BLaER1 treated with 17β-estradiol and CSF1 and Interleukin-3, amounts not matched to agents 10 nM and 100 nM (cell line): ENCODE results near the gene DAB2.

Experiments used
- H3K27ac ChIP-seq, 11 experiments: shearing (Covaris generic); formaldehyde crosslinking; 2 replicates each; pipeline ENCODE4 v1.8.1; 2022
- H3K27me3 ChIP-seq, 11 experiments: shearing (Covaris generic); formaldehyde crosslinking; 2 replicates each; pipeline ENCODE4 v1.8.1; 2022
- H3K36me3 ChIP-seq, 11 experiments: shearing (Covaris generic); formaldehyde crosslinking; 2 replicates each; pipeline ENCODE4 v1.8.1; 2022
- H3K4me1 ChIP-seq, 10 experiments: shearing (Covaris generic); formaldehyde crosslinking; 2 replicates each; pipeline ENCODE4 v1.8.1; 2022
- H3K4me2 ChIP-seq, 11 experiments: shearing (Covaris generic); formaldehyde crosslinking; 2 replicates each; pipeline ENCODE4 v1.8.1; 2022
- H3K4me3 ChIP-seq, 10 experiments: shearing (Covaris generic); formaldehyde crosslinking; 2 replicates each; pipeline ENCODE4 v1.8.1; 2022
- H3K9ac ChIP-seq, 11 experiments: shearing (Covaris generic); formaldehyde crosslinking; 2 replicates each; pipeline ENCODE4 v1.8.1; 2022
- H3K9me3 ChIP-seq, 11 experiments: shearing (Covaris generic); formaldehyde crosslinking; replicated peaks in 1 of 11; 2 replicates each; pipeline ENCODE4 v1.8.1; 2022
- H4K20me1 ChIP-seq, 11 experiments: shearing (Covaris generic); formaldehyde crosslinking; 2 replicates each; pipeline ENCODE4 v1.8.1; 2022
- Cebpa-rat ChIP-seq, 11 experiments: shearing (Covaris generic); IDR thresholded peaks; 2 replicates each; pipeline ENCODE4 v1.8.1; 2022

DAB2 gene

GRCh38 chr5:39452846-39453245 is 28.1 kb upstream of the DAB2 start:
- Histone ChIP-seq H4K20me1 (no peaks in the 10 kb centered on the region), H3K4me2 (no peak overlapping the region)
- no peak for TF ChIP-seq Cebpa-rat (IDR thresholded peaks at IDR 0.05)

GRCh38 chr5:39451276-39451941 is 26.6 kb upstream of the DAB2 start:
- H3K4me1 ChIP-seq, result peaks cover 0 to 21% (median 0%) of the 10 kb centered on the region in 10 experiments; a peak in 9 of 20 replicates
- H3K4me3 ChIP-seq, result no peak overlapping the region
- H3K4me2 ChIP-seq, result no peak overlapping the region
- H3K36me3 ChIP-seq, result no peaks in the 10 kb centered on the region
- H3K27ac ChIP-seq, result no peak overlapping the region
- no peak overlapping the region for H3K9ac ChIP-seq
- no peaks in the 10 kb centered on the region for H3K9me3 ChIP-seq
- H3K27me3 ChIP-seq, result no peaks in the 10 kb centered on the region
- no peak for TF ChIP-seq Cebpa-rat (IDR thresholded peaks at IDR 0.05)
- no peaks in the 10 kb centered on the region for H4K20me1 ChIP-seq

More at GRCh38 chr5:39452846-39453245, 28.1 kb upstream of the DAB2 start:
- Histone ChIP-seq H3K27me3 (no peaks in the 10 kb centered on the region), H3K9ac (no peak overlapping the region), H3K36me3 (no peaks in the 10 kb centered on the region), H3K27ac (no peak overlapping the region), H3K4me1 (peaks cover 0 to 30% (median 0%) of the 10 kb centered on the region in 10 experiments; a peak in 9 of 20 replicates), H3K9me3 (no peaks in the 10 kb centered on the region), H3K4me3 (no peak overlapping the region)

GRCh38 chr5:39450487-39450886 is 25.7 kb upstream of the DAB2 start:
- TF ChIP-seq Cebpa-rat (IDR thresholded peaks at IDR 0.05), result no peak
- H3K9me3 ChIP-seq, result no peaks in the 10 kb centered on the region

GRCh38 chr5:39449591-39449990 is 24.8 kb upstream of the DAB2 start:
- no peaks in the 10 kb centered on the region for H3K9me3 ChIP-seq
- TF ChIP-seq Cebpa-rat (IDR thresholded peaks at IDR 0.05), result no peak
- H3K27ac ChIP-seq, result no peak overlapping the region
- no peak overlapping the region for H3K4me2 ChIP-seq
- H3K36me3 ChIP-seq, result no peaks in the 10 kb centered on the region
- no peak overlapping the region for H3K4me3 ChIP-seq
- no peak overlapping the region for H3K9ac ChIP-seq
- H3K27me3 ChIP-seq, result no peaks in the 10 kb centered on the region
- H4K20me1 ChIP-seq, result no peaks in the 10 kb centered on the region
- peaks cover 0 to 9% (median 0%) of the 10 kb centered on the region in 10 experiments; a peak in 2 of 20 replicates for H3K4me1 ChIP-seq

More at GRCh38 chr5:39450487-39450886, 25.7 kb upstream of the DAB2 start:
- Histone ChIP-seq H3K4me2 (no peak overlapping the region), H4K20me1 (no peaks in the 10 kb centered on the region), H3K36me3 (no peaks in the 10 kb centered on the region), H3K4me3 (no peak overlapping the region), H3K4me1 (peaks cover 0 to 16% (median 0%) of the 10 kb centered on the region in 10 experiments; a peak in 7 of 20 replicates), H3K27ac (no peak overlapping the region), H3K9ac (no peak overlapping the region), H3K27me3 (no peaks in the 10 kb centered on the region)

GRCh38 chr5:39448506-39449128 is 23.8 kb upstream of the DAB2 start:
- Histone ChIP-seq H3K27ac (no peak overlapping the region), H3K9ac (no peak overlapping the region), H4K20me1 (no peaks in the 10 kb centered on the region), H3K4me2 (no peak overlapping the region), H3K27me3 (no peaks in the 10 kb centered on the region), H3K4me1 (peaks cover 0 to 9% (median 0%) of the 10 kb centered on the region in 10 experiments; a peak in 2 of 20 replicates), H3K9me3 (no peaks in the 10 kb centered on the region), H3K36me3 (no peaks in the 10 kb centered on the region), H3K4me3 (no peak overlapping the region)
- no peak for TF ChIP-seq Cebpa-rat (IDR thresholded peaks at IDR 0.05)

- Histone ChIP-seq H3K4me2 (no peak overlapping the region), H3K9ac (no peak overlapping the region), H4K20me1 (no peaks in the 10 kb centered on the region), H3K27me3 (no peaks in the 10 kb centered on the region), H3K36me3 (no peaks in the 10 kb centered on the region), H3K27ac (no peak overlapping the region), H3K4me1 (peaks cover 0 to 9% (median 0%) of the 10 kb centered on the region in 10 experiments; a peak in 3 of 20 replicates), H3K9me3 (no peaks in the 10 kb centered on the region), H3K4me3 (no peak overlapping the region)
- TF ChIP-seq Cebpa-rat (IDR thresholded peaks at IDR 0.05), result no peak
These were observed 23.2 kb upstream of the DAB2 start for GRCh38 chr5:39447968-39448367.

GRCh38 chr5:39447059-39447458 is 22.3 kb upstream of the DAB2 start:
- Histone ChIP-seq H3K27me3 (no peaks in the 10 kb centered on the region), H3K4me3 (no peak overlapping the region), H3K27ac (no peak overlapping the region), H3K4me2 (no peak overlapping the region; a peak in 1 of 22 replicates), H3K4me1 (peaks cover 0 to 15% (median under 1%) of the 10 kb centered on the region in 10 experiments; a peak in 8 of 20 replicates), H3K36me3 (no peaks in the 10 kb centered on the region), H4K20me1 (no peaks in the 10 kb centered on the region), H3K9ac (no peak overlapping the region), H3K9me3 (no peaks in the 10 kb centered on the region)
- TF ChIP-seq Cebpa-rat (IDR thresholded peaks at IDR 0.05), result no peak

- no peaks in the 10 kb centered on the region for H3K36me3 ChIP-seq
- peaks cover 0 to 24% (median 6%) of the 10 kb centered on the region in 10 experiments; a peak in 11 of 20 replicates for H3K4me1 ChIP-seq
- no peaks in the 10 kb centered on the region for H4K20me1 ChIP-seq
- TF ChIP-seq Cebpa-rat (IDR thresholded peaks at IDR 0.05), result no peak
- H3K4me3 ChIP-seq, result no peak overlapping the region
- no peak overlapping the region for H3K27ac ChIP-seq
- H3K27me3 ChIP-seq, result no peaks in the 10 kb centered on the region
- H3K4me2 ChIP-seq, result peak overlapping the region in 2 of 11 experiments; percentile 9 to 30; a peak in 3 of 22 replicates
- no peaks in the 10 kb centered on the region for H3K9me3 ChIP-seq
- H3K9ac ChIP-seq, result no peak overlapping the region
These were observed 21.5 kb upstream of the DAB2 start for GRCh38 chr5:39446231-39446630.

GRCh38 chr5:39443911-39444310 is 19.1 kb upstream of the DAB2 start:
- Histone ChIP-seq H4K20me1 (no peaks in the 10 kb centered on the region), H3K9me3 (no peaks in the 10 kb centered on the region), H3K9ac (no peak overlapping the region), H3K4me3 (no peak overlapping the region), H3K27me3 (no peaks in the 10 kb centered on the region), H3K27ac (no peak overlapping the region), H3K4me2 (no peak overlapping the region), H3K36me3 (no peaks in the 10 kb centered on the region), H3K4me1 (peaks cover 0 to 31% (median 6%) of the 10 kb centered on the region in 10 experiments; a peak in 11 of 20 replicates)
- no peak for TF ChIP-seq Cebpa-rat (IDR thresholded peaks at IDR 0.05)
